Mesendoderm (in vitro differentiated cells): ENCODE measurements around the gene TMEM200B.
"Not testable (repeated sequence)": the region's sequence is repeated elsewhere in the genome, so short reads cannot be mapped to it uniquely, and the experiment has no call there.

Experiments used
- DNase-seq: peaks from one replicate; pipeline ENCODE4 v3.0.0; 2013
- H2AK5ac ChIP-seq: 2 replicates; pipeline ENCODE4 v1.6.1; 2013; ENCODE audit warnings: low read length, inconsistent platforms
- H2BK120ac ChIP-seq: 2 replicates; pipeline ENCODE4 v1.6.1; 2013; ENCODE audit warnings: low read depth, mild to moderate bottlenecking, low read length, moderate library complexity, mixed read lengths
- H2BK15ac ChIP-seq: replicated peaks from 2 replicates; pipeline ENCODE4 v1.6.1; 2013; ENCODE audit warnings: low read depth, mild to moderate bottlenecking, moderate library complexity
- H2BK5ac ChIP-seq: 2 replicates; pipeline ENCODE4 v1.6.1; 2013; ENCODE audit warnings: low read length, inconsistent platforms
- H3K18ac ChIP-seq: 2 replicates; pipeline ENCODE4 v1.6.1; 2013; ENCODE audit warnings: mild to moderate bottlenecking, low read length, mixed read lengths
- H3K23ac ChIP-seq: one replicate; pipeline ENCODE4 v1.6.1; 2013; ENCODE audit warnings: low read length
- H3K27ac ChIP-seq: 2 replicates; pipeline ENCODE4 v1.5.1; 2013; ENCODE audit warnings: low read depth, mild to moderate bottlenecking, inconsistent platforms, low read length, moderate library complexity
- H3K27me3 ChIP-seq: 2 replicates; pipeline ENCODE4 v1.6.1; 2013; ENCODE audit warnings: low read length, control low read depth, mild to moderate bottlenecking, inconsistent platforms; ENCODE audit not compliant: insufficient read depth, poor library complexity
- H3K36me3 ChIP-seq: 2 replicates; pipeline ENCODE4 v1.6.1; 2013; ENCODE audit warnings: low read length, inconsistent platforms; ENCODE audit not compliant: control insufficient read depth, insufficient read depth
- H3K4ac ChIP-seq: one replicate; pipeline ENCODE4 v1.6.1; 2013; ENCODE audit warnings: low read depth, mild to moderate bottlenecking, low read length, moderate library complexity
- H3K4me1 ChIP-seq: 2 replicates; pipeline ENCODE4 v1.6.1; 2013; ENCODE audit warnings: low read depth, low read length, inconsistent platforms; ENCODE audit not compliant: control insufficient read depth
- H3K4me2 ChIP-seq: 2 replicates; pipeline ENCODE4 v1.6.1; 2013; ENCODE audit warnings: low read length
- H3K4me3 ChIP-seq: 2 replicates; pipeline ENCODE4 v1.5.1; 2013; ENCODE audit warnings: mild to moderate bottlenecking, low read length
- H3K56ac ChIP-seq: one replicate; pipeline ENCODE4 v1.6.1; 2013; ENCODE audit warnings: low read length
- H3K79me1 ChIP-seq: 2 replicates; pipeline ENCODE4 v1.6.1; 2013; ENCODE audit warnings: low read length, inconsistent platforms
- H3K79me2 ChIP-seq: 2 replicates; pipeline ENCODE4 v1.6.1; 2013; ENCODE audit warnings: mild to moderate bottlenecking, low read length; ENCODE audit not compliant: control insufficient read depth, insufficient read depth
- H3K9ac ChIP-seq: 2 replicates; pipeline ENCODE4 v1.6.1; 2013; ENCODE audit warnings: low read length, inconsistent platforms
- H4K5ac ChIP-seq: one replicate; pipeline ENCODE4 v1.6.1; 2013; ENCODE audit warnings: low read length
- H4K8ac ChIP-seq: one replicate; pipeline ENCODE4 v1.6.1; 2013; ENCODE audit warnings: low read depth, mild to moderate bottlenecking, control low read depth, low read length, moderate library complexity
- WGBS: extraction: QIAGEN DNeasy Blood & Tissue Kit; methylation state at CpG from one replicate; pipeline ENCODE4 v1.1.7; 2013; ENCODE audit warnings: low lambda C conversion rate, missing lambda C conversion rate; ENCODE audit not compliant: insufficient coverage; ENCODE audit errors: extremely low coverage; 5-methylcytosine and 5-hydroxymethylcytosine counted together

The TMEM200B gene

GRCh38 chr1:29113413-29114117 is 10.1 kb downstream of the TMEM200B start:
- DNase-seq, result no peak

GRCh38 chr1:29112705-29113412 is 10.8 kb downstream of the TMEM200B start:
- H4K5ac ChIP-seq, result no peak overlapping the region
- H3K4me1 ChIP-seq, result no peaks in the 10 kb centered on the region
- no peak overlapping the region for H2BK15ac ChIP-seq
- no CpG with 5 or more reads among the region's 7 CpGs for WGBS
- H3K18ac ChIP-seq, result no peak overlapping the region
- H2BK120ac ChIP-seq, result no peak overlapping the region
- no peak overlapping the region for H3K27ac ChIP-seq
- no peak overlapping the region for H3K23ac ChIP-seq
- no peak overlapping the region for H3K4me3 ChIP-seq
- no peaks in the 10 kb centered on the region for H3K27me3 ChIP-seq
- DNase-seq, result no peak
- no peaks in the 10 kb centered on the region for H3K36me3 ChIP-seq
- no peak overlapping the region for H3K4ac ChIP-seq
- no peaks in the 10 kb centered on the region for H3K79me2 ChIP-seq
- no peak overlapping the region for H4K8ac ChIP-seq
- no peak overlapping the region for H2AK5ac ChIP-seq
- H3K79me1 ChIP-seq, result no peaks in the 10 kb centered on the region
- H3K56ac ChIP-seq, result no peak overlapping the region
- H2BK5ac ChIP-seq, result no peak overlapping the region
- H3K9ac ChIP-seq, result no peak overlapping the region
- no peak overlapping the region for H3K4me2 ChIP-seq

More at GRCh38 chr1:29113413-29114117, 10.1 kb downstream of the TMEM200B start:
- H4K5ac ChIP-seq, result no peak overlapping the region
- H3K79me1 ChIP-seq, result no peaks in the 10 kb centered on the region
- no peak overlapping the region for H3K4me2 ChIP-seq
- H2BK5ac ChIP-seq, result no peak overlapping the region
- no peak overlapping the region for H2BK120ac ChIP-seq
- no CpG with 5 or more reads among the region's 6 CpGs for WGBS
- H3K4ac ChIP-seq, result no peak overlapping the region
- no peaks in the 10 kb centered on the region for H3K36me3 ChIP-seq
- no peak overlapping the region for H2AK5ac ChIP-seq
- H3K27ac ChIP-seq, result no peak overlapping the region
- no peaks in the 10 kb centered on the region for H3K79me2 ChIP-seq
- no peak overlapping the region for H3K4me3 ChIP-seq
- no peak overlapping the region for H3K23ac ChIP-seq
- no peak overlapping the region for H2BK15ac ChIP-seq
- H3K27me3 ChIP-seq, result no peaks in the 10 kb centered on the region
- H3K56ac ChIP-seq, result no peak overlapping the region
- no peak overlapping the region for H3K9ac ChIP-seq
- no peak overlapping the region for H3K18ac ChIP-seq
- no peaks in the 10 kb centered on the region for H3K4me1 ChIP-seq
- no peak overlapping the region for H4K8ac ChIP-seq

GRCh38 chr1:29108041-29108440 is 15.7 kb downstream of the TMEM200B start:
- H3K4ac ChIP-seq, H3K27me3 ChIP-seq, H3K9ac ChIP-seq, H3K36me3 ChIP-seq, H3K56ac ChIP-seq, H2AK5ac ChIP-seq, H2BK15ac ChIP-seq, H3K4me3 ChIP-seq, H2BK5ac ChIP-seq, H3K23ac ChIP-seq, H4K8ac ChIP-seq, H4K5ac ChIP-seq, H3K4me2 ChIP-seq, DNase-seq, H3K79me1 ChIP-seq, H3K18ac ChIP-seq, H3K79me2 ChIP-seq, H3K4me1 ChIP-seq, H2BK120ac ChIP-seq, H3K27ac ChIP-seq: not testable (repeated sequence)
- WGBS, result no CpG with 5 or more reads among the region's 6 CpGs

- Histone ChIP-seq H3K23ac (no peak overlapping the region), H4K5ac (no peak overlapping the region), H3K4ac (no peak overlapping the region), H2BK120ac (no peak overlapping the region), H3K18ac (no peak overlapping the region), H3K27me3 (no peaks in the 10 kb centered on the region), H3K9ac (no peak overlapping the region), H3K27ac (no peak overlapping the region), H2BK5ac (no peak overlapping the region), H3K4me1 (no peaks in the 10 kb centered on the region), H2AK5ac (no peak overlapping the region), H3K79me2 (no peaks in the 10 kb centered on the region), H4K8ac (no peak overlapping the region), H3K4me3 (no peak overlapping the region), H3K4me2 (no peak overlapping the region), H3K79me1 (no peaks in the 10 kb centered on the region), H2BK15ac (no peak overlapping the region), H3K36me3 (no peaks in the 10 kb centered on the region), H3K56ac (no peak overlapping the region)
- no CpG with 5 or more reads among the region's 6 CpGs for WGBS
- DNase-seq, result no peak
These were observed 17.9 kb downstream of the TMEM200B start for GRCh38 chr1:29105822-29106221.

GRCh38 chr1:29100487-29100886 is 23.2 kb downstream of the TMEM200B start:
- Histone ChIP-seq H3K4me3 (no peak overlapping the region), H4K5ac (no peak overlapping the region), H3K79me1 (no peaks in the 10 kb centered on the region), H3K36me3 (no peaks in the 10 kb centered on the region), H2BK120ac (no peak overlapping the region), H2AK5ac (no peak overlapping the region), H3K23ac (no peak overlapping the region), H3K4me2 (no peak overlapping the region), H3K9ac (no peak overlapping the region), H3K56ac (no peak overlapping the region), H3K4me1 (no peaks in the 10 kb centered on the region), H2BK5ac (no peak overlapping the region), H2BK15ac (no peak overlapping the region), H3K27ac (no peak overlapping the region), H3K4ac (no peak overlapping the region), H4K8ac (no peak overlapping the region), H3K27me3 (no peaks in the 10 kb centered on the region), H3K18ac (no peak overlapping the region), H3K79me2 (no peaks in the 10 kb centered on the region)
- no peak for DNase-seq
- no CpG with 5 or more reads among the region's 1 CpG for WGBS
